PFSK-1 (cell line): Measurements from ENCODE around the gene ADAMTS7.

Experiments
- FOXP2 ChIP-seq: optimal IDR thresholded peaks from 2 replicates; pipeline ENCODE3; 2011; ENCODE audit warnings: borderline replicate concordance, control low read depth, inconsistent platforms; ENCODE audit not compliant: insufficient read depth; ENCODE audit errors: extremely low read length, extremely low read depth
- POLR2AphosphoS5 ChIP-seq: IDR thresholded peaks from 2 replicates; pipeline ENCODE4 v1.6.1; 2012; ENCODE audit warnings: low read depth, mild to moderate bottlenecking, control low read depth, low read length, moderate library complexity
- REST ChIP-seq, 2 experiments: IDR thresholded peaks; 2 replicates each; pipeline versions ENCODE4 v1.6.1 to v1.8.0; 2011 to 2012; ENCODE audit warnings: low read depth in 2 of 2, low read length in 2 of 2, control low read depth in 1 of 2, inconsistent platforms in 1 of 2, mild to moderate bottlenecking in 1 of 2, moderate library complexity in 1 of 2; ENCODE audit not compliant: insufficient read depth in 1 of 2
- SIN3A ChIP-seq: IDR thresholded peaks from 2 replicates; pipeline ENCODE4 v1.6.1; 2012; ENCODE audit warnings: mild to moderate bottlenecking, low read length, moderate library complexity, borderline replicate concordance; ENCODE audit not compliant: insufficient read depth
- TAF1 ChIP-seq: IDR thresholded peaks from 2 replicates; pipeline ENCODE4 v1.6.1; 2012; ENCODE audit warnings: low read length, control low read depth, borderline replicate concordance; ENCODE audit not compliant: insufficient read depth

DNA sequence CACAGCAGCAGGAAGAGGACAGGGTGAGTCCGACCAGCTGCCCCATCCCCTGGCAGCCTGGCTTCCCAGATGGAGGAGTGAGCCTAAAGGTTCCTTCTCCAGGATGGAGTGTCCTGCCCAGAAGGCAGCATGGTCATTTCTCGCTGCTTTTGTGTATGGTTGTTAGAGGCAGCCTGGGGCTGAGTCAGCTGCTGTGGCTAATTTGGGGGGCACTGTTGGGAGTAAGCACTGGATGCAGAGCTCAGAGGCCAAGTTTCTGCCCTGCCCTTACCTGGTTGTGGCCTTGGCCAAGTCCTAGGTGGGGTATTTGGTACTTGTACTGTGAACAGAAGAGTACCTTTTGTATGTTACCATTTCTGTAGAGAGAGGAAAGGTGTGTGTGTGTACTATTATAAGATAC, 78.6 kb downstream of the ADAMTS7 start:
- TF ChIP-seq TAF1 (no peak), REST (IDR thresholded peaks at IDR 0.05; ENCODE audit: insufficient read depth in 1 of 2, low read depth in 2 of 2, low read length in 2 of 2) (no peak), SIN3A (no peak), POLR2AphosphoS5 (no peak), FOXP2 (no peak)
